OCI-LY7 (cell line): ENCODE measurements around the gene TMEM253. TPM values are rescaled to one million over a fixed set of nuclear protein-coding genes. Genes with fewer than 3 reads are reported as not detected.

Source experiments
- small RNA-seq: library from RNA; depleted of rRNA; stranded (forward); fragments of <200 nt; gene quantifications from one replicate; pipeline ENCODE3, GENCODE V24; 2014
- total RNA-seq, 2 experiments: library from RNA; depleted of rRNA in 1 of 2; stranded (reverse); fragments of >200 nt in 1 of 2; shearing (Covaris generic) in 1 of 2; gene quantifications; 2 replicates each; pipeline ENCODE4 v1.2.3, GENCODE V29; 2014 to 2022

TMEM253 gene
- total RNA-seq, 2 experiments from 2014 or later: 0.88 TPM; not detected in 1

Small RNA genes within 50 kb of the gene (small RNA-seq; reads per million reads assigned to genes)
- not detected for gene RNU6-252P

Other genes with a start within 250 kb of the TMEM253 start
- not detected in 2 replicates for gene RNASE3, start 209.7 kb upstream of the TMEM253 start, total RNA-seq (2014; rRNA removed; shearing (Covaris generic))
- gene RNASE3, start 209.7 kb upstream of the TMEM253 start, total RNA-seq (2022): not detected in 2 replicates
- not detected in 2 replicates for gene RNASE2, start 145.6 kb upstream of the TMEM253 start, total RNA-seq (2014; rRNA removed; shearing (Covaris generic))
- not detected in 2 replicates for gene RNASE2, start 145.6 kb upstream of the TMEM253 start, total RNA-seq (2022)
- gene METTL17, start 111.1 kb upstream of the TMEM253 start, total RNA-seq (2014; rRNA removed; shearing (Covaris generic)): 103 and 117 TPM in 2 replicates
- 92.0 and 105 TPM in 2 replicates for gene METTL17, start 111.1 kb upstream of the TMEM253 start, total RNA-seq (2022)
- 0.28 and 1.2 TPM in 2 replicates for gene SLC39A2, start 101.8 kb upstream of the TMEM253 start, total RNA-seq (2014; rRNA removed; shearing (Covaris generic))
- 0.23 TPM in 1 of 2 replicates, not detected in the other for gene SLC39A2, start 101.8 kb upstream of the TMEM253 start, total RNA-seq (2022)
- not detected in 2 replicates for gene NDRG2, start 76.0 kb upstream of the TMEM253 start, total RNA-seq (2014; rRNA removed; shearing (Covaris generic))
- not detected in 2 replicates for gene NDRG2, start 76.0 kb upstream of the TMEM253 start, total RNA-seq (2022)
- gene TPPP2, start 70.8 kb upstream of the TMEM253 start, total RNA-seq (2014; rRNA removed; shearing (Covaris generic)): not detected in 2 replicates
- not detected in 2 replicates for gene TPPP2, start 70.8 kb upstream of the TMEM253 start, total RNA-seq (2022)
- gene RNASE13, start 66.3 kb upstream of the TMEM253 start, total RNA-seq (2014; rRNA removed; shearing (Covaris generic)): not detected in 2 replicates
- not detected in 2 replicates for gene RNASE13, start 66.3 kb upstream of the TMEM253 start, total RNA-seq (2022)
- not detected in 2 replicates for gene RNASE7, start 58.7 kb upstream of the TMEM253 start, total RNA-seq (2014; rRNA removed; shearing (Covaris generic))
- not detected in 2 replicates for gene RNASE7, start 58.7 kb upstream of the TMEM253 start, total RNA-seq (2022)
- gene RNASE8, start 43.2 kb upstream of the TMEM253 start, total RNA-seq (2014; rRNA removed; shearing (Covaris generic)): not detected in 2 replicates
- not detected in 2 replicates for gene RNASE8, start 43.2 kb upstream of the TMEM253 start, total RNA-seq (2022)
- gene ARHGEF40, start 30.8 kb upstream of the TMEM253 start, total RNA-seq (2014; rRNA removed; shearing (Covaris generic)): 1.3 and 4.3 TPM in 2 replicates
- gene ARHGEF40, start 30.8 kb upstream of the TMEM253 start, total RNA-seq (2022): 2.0 TPM in 2 replicates
- gene ZNF219, start 2.4 kb upstream of the TMEM253 start, total RNA-seq (2014; rRNA removed; shearing (Covaris generic)): 5.2 and 9.8 TPM in 2 replicates
- 13.2 and 15.5 TPM in 2 replicates for gene ZNF219, start 2.4 kb upstream of the TMEM253 start, total RNA-seq (2022)
- gene OR5AU1, start 55.0 kb downstream of the TMEM253 start, total RNA-seq (2014; rRNA removed; shearing (Covaris generic)): not detected in 2 replicates
- not detected in 2 replicates for gene OR5AU1, start 55.0 kb downstream of the TMEM253 start, total RNA-seq (2022)
- 887 and 1,000 TPM in 2 replicates for gene HNRNPC, start 168.4 kb downstream of the TMEM253 start, total RNA-seq (2014; rRNA removed; shearing (Covaris generic))
- gene HNRNPC, start 168.4 kb downstream of the TMEM253 start, total RNA-seq (2022): 897 and 969 TPM in 2 replicates
- gene RPGRIP1, start 179.0 kb downstream of the TMEM253 start, total RNA-seq (2014; rRNA removed; shearing (Covaris generic)): 0.13 TPM in 1 of 2 replicates, not detected in the other
- gene RPGRIP1, start 179.0 kb downstream of the TMEM253 start, total RNA-seq (2022): 0.39 and 0.51 TPM in 2 replicates